ENCODE measurements around the gene TBCB. TPM values are rescaled to one million over a fixed set of nuclear protein-coding genes. Genes with fewer than 3 reads are reported as not detected.

TBCB gene
- total and polyA plus RNA-seq, 2 experiments from 2014 or later: 123 to 149 TPM

DNA sequence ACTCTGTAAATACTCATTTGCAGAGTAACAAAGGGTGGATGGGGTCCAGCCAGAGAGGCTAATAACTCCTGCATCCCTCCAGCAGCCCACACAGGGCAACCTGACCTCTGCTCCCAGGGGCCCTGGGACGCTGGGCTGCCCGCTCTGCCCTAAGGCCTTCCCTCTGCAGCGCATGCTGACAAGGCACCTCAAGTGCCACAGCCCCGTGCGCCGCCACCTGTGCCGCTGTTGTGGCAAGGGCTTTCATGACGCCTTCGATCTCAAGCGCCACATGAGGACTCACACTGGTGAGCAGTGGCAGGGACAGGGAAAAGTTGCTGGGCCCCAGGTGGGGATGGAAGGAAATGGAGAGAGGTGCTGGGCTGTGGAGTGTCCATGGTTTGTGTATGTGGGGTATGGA, 2.6 kb upstream of the TBCB start:
- no peak for DNase-seq (ENCODE audit: low spot score)

DNA sequence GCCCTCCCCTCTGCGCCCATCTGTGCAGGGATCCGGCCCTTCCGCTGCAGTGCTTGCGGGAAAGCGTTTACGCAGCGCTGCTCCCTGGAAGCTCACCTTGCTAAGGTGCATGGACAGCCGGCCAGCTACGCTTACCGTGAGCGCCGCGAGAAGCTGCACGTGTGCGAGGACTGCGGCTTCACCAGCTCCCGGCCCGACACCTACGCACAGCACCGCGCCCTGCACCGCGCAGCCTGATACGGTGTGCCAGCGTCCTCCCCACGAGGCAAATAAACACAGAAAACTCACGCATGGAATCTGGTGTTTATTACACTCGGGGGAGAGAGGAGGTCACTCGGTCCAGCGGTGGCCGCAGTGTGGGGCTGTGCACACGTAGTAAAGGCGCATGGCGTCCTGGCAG, 1.8 kb upstream of the TBCB start:
- Histone ChIP-seq H3K9me3 (ENCODE audit: low read depth) (no peaks in the 10 kb centered on the region), H3K9me2 (replicated peaks; ENCODE audit: insufficient read depth) (no peaks in the 10 kb centered on the region), H3K4me1 (ENCODE audit: insufficient read depth) (peaks cover 12% of the 10 kb centered on the region), H3K27ac (no peak overlapping the region), H3K79me2 (peaks cover 32% of the 10 kb centered on the region), H4K20me1 (ENCODE audit: insufficient read depth, poor library complexity, severe bottlenecking) (no peaks in the 10 kb centered on the region), H3K36me3 (replicated peaks; ENCODE audit: insufficient read depth, low read depth) (no peaks in the 10 kb centered on the region), H3K4me3 (peak overlapping the region; percentile 79), H3K4me2 (peak overlapping the region; percentile 78), H2AFZ (no peak overlapping the region), H3K27me3 (no peaks in the 10 kb centered on the region)
- DNase-seq (ENCODE audit: low spot score): no peak
- WGBS (ENCODE audit: low lambda C conversion rate, missing lambda C conversion rate): 96% methylated on average over 34 of the region's 34 CpGs
- no peak for TF ChIP-seq EZH2phosphoT487 (IDR thresholded peaks at IDR 0.05; ENCODE audit: low read depth, severe bottlenecking, unreplicated experiment)
- TF ChIP-seq, protein P1, sequence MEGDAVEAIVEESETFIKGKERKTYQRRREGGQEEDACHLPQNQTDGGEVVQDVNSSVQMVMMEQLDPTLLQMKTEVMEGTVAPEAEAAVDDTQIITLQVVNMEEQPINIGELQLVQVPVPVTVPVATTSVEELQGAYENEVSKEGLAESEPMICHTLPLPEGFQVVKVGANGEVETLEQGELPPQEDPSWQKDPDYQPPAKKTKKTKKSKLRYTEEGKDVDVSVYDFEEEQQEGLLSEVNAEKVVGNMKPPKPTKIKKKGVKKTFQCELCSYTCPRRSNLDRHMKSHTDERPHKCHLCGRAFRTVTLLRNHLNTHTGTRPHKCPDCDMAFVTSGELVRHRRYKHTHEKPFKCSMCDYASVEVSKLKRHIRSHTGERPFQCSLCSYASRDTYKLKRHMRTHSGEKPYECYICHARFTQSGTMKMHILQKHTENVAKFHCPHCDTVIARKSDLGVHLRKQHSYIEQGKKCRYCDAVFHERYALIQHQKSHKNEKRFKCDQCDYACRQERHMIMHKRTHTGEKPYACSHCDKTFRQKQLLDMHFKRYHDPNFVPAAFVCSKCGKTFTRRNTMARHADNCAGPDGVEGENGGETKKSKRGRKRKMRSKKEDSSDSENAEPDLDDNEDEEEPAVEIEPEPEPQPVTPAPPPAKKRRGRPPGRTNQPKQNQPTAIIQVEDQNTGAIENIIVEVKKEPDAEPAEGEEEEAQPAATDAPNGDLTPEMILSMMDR (IDR thresholded peaks at IDR 0.05; ENCODE audit: poor library complexity): no peak
- TF ChIP-seq EZH2 (IDR thresholded peaks at IDR 0.05; ENCODE audit: borderline replicate concordance): no peak

More for the DNA sequence above, 2.6 kb upstream of the TBCB start:
- H3K27me3 ChIP-seq: no peaks in the 10 kb centered on the region
- H3K79me2 ChIP-seq: peaks cover 27% of the 10 kb centered on the region
- H3K4me1 ChIP-seq (ENCODE audit: insufficient read depth): peaks cover 12% of the 10 kb centered on the region
- H3K9me3 ChIP-seq (ENCODE audit: low read depth): no peaks in the 10 kb centered on the region
- no peak overlapping the region for H3K27ac ChIP-seq
- H3K4me3 ChIP-seq: no peak overlapping the region
- H2AFZ ChIP-seq: no peak overlapping the region
- WGBS (ENCODE audit: low lambda C conversion rate, missing lambda C conversion rate): 94% methylated on average over 10 of the region's 10 CpGs
- H3K4me2 ChIP-seq: no peak overlapping the region
- H3K9me2 ChIP-seq (replicated peaks; ENCODE audit: insufficient read depth): no peaks in the 10 kb centered on the region
- TF ChIP-seq EZH2phosphoT487 (IDR thresholded peaks at IDR 0.05; ENCODE audit: low read depth, severe bottlenecking, unreplicated experiment) (no peak), EZH2 (IDR thresholded peaks at IDR 0.05; ENCODE audit: borderline replicate concordance) (no peak)
- TF ChIP-seq, protein P1 (IDR thresholded peaks at IDR 0.05; ENCODE audit: poor library complexity): no peak
- H3K36me3 ChIP-seq (replicated peaks; ENCODE audit: insufficient read depth, low read depth): no peaks in the 10 kb centered on the region
- no peaks in the 10 kb centered on the region for H4K20me1 ChIP-seq (ENCODE audit: insufficient read depth, poor library complexity, severe bottlenecking)

DNA sequence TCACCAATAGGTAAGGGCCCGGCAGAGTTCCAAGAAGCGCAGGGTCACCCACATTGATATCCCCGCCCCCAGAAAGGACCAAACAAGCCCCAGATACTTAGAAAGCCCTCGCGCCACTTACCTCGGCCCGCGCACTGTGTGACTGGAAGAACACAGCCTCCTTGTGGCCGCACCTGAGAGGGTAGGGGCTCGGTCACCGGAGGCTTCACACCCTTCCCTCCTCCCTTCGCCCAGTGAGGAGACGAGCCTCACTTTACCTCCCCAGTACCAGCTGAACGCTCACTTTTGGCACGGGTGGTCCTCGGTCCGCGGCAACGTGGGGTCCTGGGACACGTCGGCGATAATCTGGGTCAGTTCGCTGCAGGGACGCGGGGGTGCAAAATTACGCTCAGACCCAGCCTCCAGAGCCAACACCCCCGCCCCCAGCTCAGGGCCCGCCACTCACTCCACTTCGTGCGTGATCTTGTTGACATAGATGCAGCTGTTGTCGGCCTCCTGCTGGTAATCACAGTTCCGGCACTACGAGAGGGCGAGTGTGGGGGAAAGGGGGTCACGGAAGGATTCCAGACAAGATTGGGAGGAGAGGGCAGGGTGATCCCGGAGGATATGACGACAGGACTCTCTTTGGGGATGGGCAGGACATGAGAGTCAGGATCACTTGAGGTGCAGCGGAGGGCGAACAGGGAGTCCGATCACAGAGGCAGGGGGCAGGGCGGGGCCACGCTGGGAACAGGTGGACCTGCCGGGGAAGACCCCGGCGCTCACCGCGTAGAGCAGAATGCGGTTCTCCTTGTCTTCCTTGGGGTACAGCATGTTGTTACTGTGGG, 1.2 kb upstream of the TBCB start:
- H3K4me2 ChIP-seq: peak overlapping the region; percentile 78
- H3K9me2 ChIP-seq (replicated peaks; ENCODE audit: insufficient read depth): no peaks in the 10 kb centered on the region
- WGBS (ENCODE audit: low lambda C conversion rate, missing lambda C conversion rate): 10% methylated on average over 44 of the region's 48 CpGs
- peaks cover 12% of the 10 kb centered on the region for H3K4me1 ChIP-seq (ENCODE audit: insufficient read depth)
- H4K20me1 ChIP-seq (ENCODE audit: insufficient read depth, poor library complexity, severe bottlenecking): no peaks in the 10 kb centered on the region
- no peaks in the 10 kb centered on the region for H3K36me3 ChIP-seq (replicated peaks; ENCODE audit: insufficient read depth, low read depth)
- H3K79me2 ChIP-seq: peaks cover 32% of the 10 kb centered on the region
- H3K4me3 ChIP-seq: peak overlapping the region; percentile 79
- H3K27me3 ChIP-seq: no peaks in the 10 kb centered on the region
- peak overlapping the region; percentile 76 for H2AFZ ChIP-seq
- no peaks in the 10 kb centered on the region for H3K9me3 ChIP-seq (ENCODE audit: low read depth)
- peak; percentile 61 for DNase-seq (ENCODE audit: low spot score)
- TF ChIP-seq EZH2phosphoT487 (IDR thresholded peaks at IDR 0.05; ENCODE audit: low read depth, severe bottlenecking, unreplicated experiment): no peak
- TF ChIP-seq, protein P1 (IDR thresholded peaks at IDR 0.05; ENCODE audit: poor library complexity): peak; percentile 4
- TF ChIP-seq EZH2 (IDR thresholded peaks at IDR 0.05; ENCODE audit: borderline replicate concordance): no peak
- peak overlapping the region; percentile 68 for H3K27ac ChIP-seq
